ENCODE data around the gene KIF1A.

DNA sequence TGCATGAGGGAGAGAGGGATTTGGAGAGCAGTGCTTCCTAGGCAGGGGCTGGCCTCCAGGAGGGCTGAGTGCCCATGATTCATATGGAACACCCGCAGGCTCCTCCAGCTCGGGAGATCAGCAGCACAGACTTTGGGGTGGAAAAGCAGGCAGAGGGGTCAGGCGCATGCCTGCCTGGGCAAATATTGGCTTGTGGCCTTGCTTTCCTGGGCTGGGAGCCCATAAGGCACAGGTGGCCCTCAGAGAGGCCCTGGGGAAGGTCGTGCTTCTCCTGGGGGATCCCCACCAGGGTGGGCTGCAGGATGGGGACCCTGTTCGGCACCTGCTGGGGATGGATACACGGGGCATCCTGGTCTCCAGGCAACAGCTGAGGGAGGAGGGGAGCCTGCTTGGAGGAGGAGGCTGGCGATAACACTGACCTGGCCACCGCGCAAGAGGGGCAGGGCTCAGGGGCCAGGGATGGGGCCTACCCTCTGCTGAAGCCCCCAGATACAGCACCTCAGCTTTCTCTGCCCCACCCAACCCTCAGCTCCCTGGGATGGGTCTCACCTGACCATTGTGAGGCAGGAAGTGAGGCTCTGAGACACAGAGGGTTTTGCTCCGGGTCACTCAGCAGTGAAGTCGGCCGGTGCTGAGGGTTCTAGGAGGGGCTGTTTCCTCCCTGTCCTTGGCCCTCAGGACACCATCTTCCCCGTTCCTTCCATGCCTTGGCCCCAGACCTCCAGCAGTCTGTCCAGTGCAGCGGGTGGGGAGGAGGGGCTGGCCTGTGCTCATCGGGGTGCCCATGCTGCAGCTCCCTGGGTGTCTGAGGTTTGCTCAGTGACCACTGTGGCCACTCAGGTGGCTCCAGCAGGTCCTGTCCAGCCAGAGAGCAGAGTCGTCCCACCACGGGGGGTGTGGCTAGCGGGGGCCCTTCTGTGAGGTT lies 116.3 kb downstream of the KIF1A start:
- TF ChIP-seq EZH2phosphoT487 (IDR thresholded peaks at IDR 0.05; ENCODE audit: borderline replicate concordance, low read length) = no peak
- TF ChIP-seq, protein P1, sequence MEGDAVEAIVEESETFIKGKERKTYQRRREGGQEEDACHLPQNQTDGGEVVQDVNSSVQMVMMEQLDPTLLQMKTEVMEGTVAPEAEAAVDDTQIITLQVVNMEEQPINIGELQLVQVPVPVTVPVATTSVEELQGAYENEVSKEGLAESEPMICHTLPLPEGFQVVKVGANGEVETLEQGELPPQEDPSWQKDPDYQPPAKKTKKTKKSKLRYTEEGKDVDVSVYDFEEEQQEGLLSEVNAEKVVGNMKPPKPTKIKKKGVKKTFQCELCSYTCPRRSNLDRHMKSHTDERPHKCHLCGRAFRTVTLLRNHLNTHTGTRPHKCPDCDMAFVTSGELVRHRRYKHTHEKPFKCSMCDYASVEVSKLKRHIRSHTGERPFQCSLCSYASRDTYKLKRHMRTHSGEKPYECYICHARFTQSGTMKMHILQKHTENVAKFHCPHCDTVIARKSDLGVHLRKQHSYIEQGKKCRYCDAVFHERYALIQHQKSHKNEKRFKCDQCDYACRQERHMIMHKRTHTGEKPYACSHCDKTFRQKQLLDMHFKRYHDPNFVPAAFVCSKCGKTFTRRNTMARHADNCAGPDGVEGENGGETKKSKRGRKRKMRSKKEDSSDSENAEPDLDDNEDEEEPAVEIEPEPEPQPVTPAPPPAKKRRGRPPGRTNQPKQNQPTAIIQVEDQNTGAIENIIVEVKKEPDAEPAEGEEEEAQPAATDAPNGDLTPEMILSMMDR (conservative IDR thresholded peaks at IDR 0.05; ENCODE audit: low read depth, low read length) = no peak
